ENCODE results near the gene USP6NL. TPM values are rescaled to one million over a fixed set of nuclear protein-coding genes. Genes with fewer than 3 reads are reported as not detected.

Gene USP6NL
- total RNA-seq, 1 experiment from 2014 or later, result 24.6 TPM

DNA sequence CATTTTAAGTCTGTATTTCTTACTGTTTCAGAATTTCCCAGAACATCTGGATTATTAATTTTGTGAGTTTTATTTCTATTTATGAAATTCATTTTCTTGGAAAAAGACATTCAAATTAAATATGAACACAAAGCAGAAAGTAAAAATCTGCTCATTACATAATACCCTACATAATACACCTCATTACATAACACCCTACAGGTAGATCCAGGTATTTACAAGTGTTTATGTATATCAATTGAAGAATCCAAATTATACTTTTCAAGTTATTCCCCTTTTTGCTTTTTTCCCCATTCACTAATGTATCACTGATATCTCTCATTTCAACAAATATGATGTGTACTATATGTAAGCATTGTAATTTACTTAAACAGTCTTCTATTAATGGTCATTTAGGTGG, 129.1 kb downstream of the USP6NL start:
- Histone ChIP-seq H3K4me2 (ENCODE audit: low read length) (no peak overlapping the region), H3K9me3 (ENCODE audit: control insufficient read depth in 1 of 2, insufficient read depth in 1 of 2, low read depth in 1 of 2, low read length in 2 of 2) (no peaks in the 10 kb centered on the region), H3K9ac (ENCODE audit: low read length) (no peak overlapping the region), H3K36me3 (ENCODE audit: control insufficient read depth in 1 of 2, insufficient read depth in 2 of 2, low read length in 2 of 2) (peaks cover 0 to 9% of the 10 kb centered on the region in 2 experiments; a peak in 2 of 4 replicates), H2AFZ (ENCODE audit: low read depth, low read length, poor library complexity, severe bottlenecking) (no peak overlapping the region), H3K4me3 (replicated peaks in 1 of 2; ENCODE audit: low read depth in 1 of 2, low read length in 2 of 2) (no peak overlapping the region), H3K4me1 (ENCODE audit: control insufficient read depth in 1 of 2, insufficient read depth in 2 of 2, low read length in 2 of 2) (no peaks in the 10 kb centered on the region), H3K9me2 (ENCODE audit: insufficient read depth) (no peaks in the 10 kb centered on the region), H3K79me2 (ENCODE audit: insufficient read depth, low read length) (no peaks in the 10 kb centered on the region), H4K20me1 (ENCODE audit: insufficient read depth) (no peaks in the 10 kb centered on the region), H3K27me3 (ENCODE audit: insufficient read depth, low read length) (no peaks in the 10 kb centered on the region), H3K27ac (ENCODE audit: low read depth, low read length) (no peak overlapping the region)
- BruUV-seq (replicated peaks), result no TSS peak
- intact Hi-C loops (cut with micrococcal nuclease), result no loop called here
- no peak for DNase-seq (ENCODE audit: low read depth, low spot score)
- POLR2A ChIA-PET, result no interaction called here
- no peak for ATAC-seq
- RAD21 ChIA-PET (ENCODE audit: low non-redundant PET in 1 of 2, low total read pairs in 2 of 2, uncharacterized antibody in 2 of 2, unreplicated experiment in 2 of 2), result no interaction called here
- CTCF ChIA-PET, result no interaction called here
- TF ChIP-seq, protein P1, sequence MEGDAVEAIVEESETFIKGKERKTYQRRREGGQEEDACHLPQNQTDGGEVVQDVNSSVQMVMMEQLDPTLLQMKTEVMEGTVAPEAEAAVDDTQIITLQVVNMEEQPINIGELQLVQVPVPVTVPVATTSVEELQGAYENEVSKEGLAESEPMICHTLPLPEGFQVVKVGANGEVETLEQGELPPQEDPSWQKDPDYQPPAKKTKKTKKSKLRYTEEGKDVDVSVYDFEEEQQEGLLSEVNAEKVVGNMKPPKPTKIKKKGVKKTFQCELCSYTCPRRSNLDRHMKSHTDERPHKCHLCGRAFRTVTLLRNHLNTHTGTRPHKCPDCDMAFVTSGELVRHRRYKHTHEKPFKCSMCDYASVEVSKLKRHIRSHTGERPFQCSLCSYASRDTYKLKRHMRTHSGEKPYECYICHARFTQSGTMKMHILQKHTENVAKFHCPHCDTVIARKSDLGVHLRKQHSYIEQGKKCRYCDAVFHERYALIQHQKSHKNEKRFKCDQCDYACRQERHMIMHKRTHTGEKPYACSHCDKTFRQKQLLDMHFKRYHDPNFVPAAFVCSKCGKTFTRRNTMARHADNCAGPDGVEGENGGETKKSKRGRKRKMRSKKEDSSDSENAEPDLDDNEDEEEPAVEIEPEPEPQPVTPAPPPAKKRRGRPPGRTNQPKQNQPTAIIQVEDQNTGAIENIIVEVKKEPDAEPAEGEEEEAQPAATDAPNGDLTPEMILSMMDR (IDR thresholded peaks at IDR 0.05 in 2 of 3, conservative IDR thresholded peaks at IDR 0.05 in 1 of 3; ENCODE audit: borderline replicate concordance in 1 of 3, insufficient read depth in 1 of 3, low read depth in 2 of 3, low read length in 2 of 3), result peak in 1 of 3 experiments; percentile 25; a peak in 1 of 6 replicates
- TF ChIP-seq CBX3 (IDR thresholded peaks at IDR 0.05; ENCODE audit: low read depth), result no peak

DNA sequence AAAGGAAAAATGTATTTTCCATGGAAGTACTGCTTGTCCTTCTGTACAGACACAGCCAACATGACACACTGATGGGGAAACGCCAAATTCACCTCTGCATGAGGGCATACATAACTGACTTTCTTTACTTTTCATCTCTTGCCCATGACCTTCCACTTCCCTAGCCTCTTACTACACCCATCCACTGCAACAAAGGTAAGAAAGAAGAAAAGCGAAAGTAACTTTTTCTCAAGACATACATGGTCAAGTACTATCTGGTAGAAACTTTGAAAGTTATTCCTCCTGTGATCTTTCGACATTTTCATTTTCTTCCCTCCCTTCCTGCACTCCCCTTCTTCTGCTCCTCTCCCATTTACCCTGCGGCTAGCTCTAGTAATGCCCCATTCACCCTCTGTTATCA, 130.8 kb downstream of the USP6NL start:
- H3K27me3 ChIP-seq (ENCODE audit: insufficient read depth, low read length), result no peaks in the 10 kb centered on the region
- H3K36me3 ChIP-seq (ENCODE audit: control insufficient read depth in 1 of 2, insufficient read depth in 2 of 2, low read length in 2 of 2), result peaks cover 0 to 9% of the 10 kb centered on the region in 2 experiments; a peak in 2 of 4 replicates
- no peaks in the 10 kb centered on the region for H3K9me2 ChIP-seq (ENCODE audit: insufficient read depth)
- ATAC-seq, result no peak
- RAD21 ChIA-PET (ENCODE audit: low non-redundant PET in 1 of 2, low total read pairs in 2 of 2, uncharacterized antibody in 2 of 2, unreplicated experiment in 2 of 2), result no interaction called here
- no peak overlapping the region for H2AFZ ChIP-seq (ENCODE audit: low read depth, low read length, poor library complexity, severe bottlenecking)
- no peak overlapping the region for H3K4me2 ChIP-seq (ENCODE audit: low read length)
- no peaks in the 10 kb centered on the region for H3K79me2 ChIP-seq (ENCODE audit: insufficient read depth, low read length)
- no peaks in the 10 kb centered on the region for H4K20me1 ChIP-seq (ENCODE audit: insufficient read depth)
- POLR2A ChIA-PET, result no interaction called here
- H3K9me3 ChIP-seq (ENCODE audit: control insufficient read depth in 1 of 2, insufficient read depth in 1 of 2, low read depth in 1 of 2, low read length in 2 of 2), result no peaks in the 10 kb centered on the region
- no peak overlapping the region for H3K4me3 ChIP-seq (replicated peaks in 1 of 2; ENCODE audit: low read depth in 1 of 2, low read length in 2 of 2)
- H3K27ac ChIP-seq (ENCODE audit: low read depth, low read length), result no peak overlapping the region
- no peaks in the 10 kb centered on the region for H3K4me1 ChIP-seq (ENCODE audit: control insufficient read depth in 1 of 2, insufficient read depth in 2 of 2, low read length in 2 of 2)
- intact Hi-C loops (cut with micrococcal nuclease), result no loop called here
- no peak for DNase-seq (ENCODE audit: low read depth, low spot score)
- no TSS peak for BruUV-seq (replicated peaks)
- CTCF ChIA-PET, result no interaction called here
- no peak overlapping the region for H3K9ac ChIP-seq (ENCODE audit: low read length)
- no peak for TF ChIP-seq RAD21 (IDR thresholded peaks at IDR 0.05; ENCODE audit: low read depth)
- TF ChIP-seq REST (IDR thresholded peaks at IDR 0.05; ENCODE audit: low read depth), result no peak
- no peak for TF ChIP-seq ELF1 (IDR thresholded peaks at IDR 0.05; ENCODE audit: borderline replicate concordance, low read depth)
- TF ChIP-seq JUND (IDR thresholded peaks at IDR 0.05), result no peak
- TF ChIP-seq FOSL1 (IDR thresholded peaks at IDR 0.05; ENCODE audit: low read depth), result no peak
- TF ChIP-seq CBX3 (IDR thresholded peaks at IDR 0.05; ENCODE audit: low read depth), result no peak
- no peak for TF ChIP-seq POLR2A (IDR thresholded peaks at IDR 0.05; ENCODE audit: borderline replicate concordance, extremely low read depth, insufficient read depth, insufficient read length)
- TF ChIP-seq EZH2 (IDR thresholded peaks at IDR 0.05), result no peak
- TF ChIP-seq, protein P2, sequence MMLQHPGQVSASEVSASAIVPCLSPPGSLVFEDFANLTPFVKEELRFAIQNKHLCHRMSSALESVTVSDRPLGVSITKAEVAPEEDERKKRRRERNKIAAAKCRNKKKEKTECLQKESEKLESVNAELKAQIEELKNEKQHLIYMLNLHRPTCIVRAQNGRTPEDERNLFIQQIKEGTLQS (IDR thresholded peaks at IDR 0.05), result no peak
- TF ChIP-seq, protein P3, sequence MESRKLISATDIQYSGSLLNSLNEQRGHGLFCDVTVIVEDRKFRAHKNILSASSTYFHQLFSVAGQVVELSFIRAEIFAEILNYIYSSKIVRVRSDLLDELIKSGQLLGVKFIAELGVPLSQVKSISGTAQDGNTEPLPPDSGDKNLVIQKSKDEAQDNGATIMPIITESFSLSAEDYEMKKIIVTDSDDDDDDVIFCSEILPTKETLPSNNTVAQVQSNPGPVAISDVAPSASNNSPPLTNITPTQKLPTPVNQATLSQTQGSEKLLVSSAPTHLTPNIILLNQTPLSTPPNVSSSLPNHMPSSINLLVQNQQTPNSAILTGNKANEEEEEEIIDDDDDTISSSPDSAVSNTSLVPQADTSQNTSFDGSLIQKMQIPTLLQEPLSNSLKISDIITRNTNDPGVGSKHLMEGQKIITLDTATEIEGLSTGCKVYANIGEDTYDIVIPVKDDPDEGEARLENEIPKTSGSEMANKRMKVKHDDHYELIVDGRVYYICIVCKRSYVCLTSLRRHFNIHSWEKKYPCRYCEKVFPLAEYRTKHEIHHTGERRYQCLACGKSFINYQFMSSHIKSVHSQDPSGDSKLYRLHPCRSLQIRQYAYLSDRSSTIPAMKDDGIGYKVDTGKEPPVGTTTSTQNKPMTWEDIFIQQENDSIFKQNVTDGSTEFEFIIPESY (IDR thresholded peaks at IDR 0.05; ENCODE audit: extremely low read depth, insufficient replicate concordance, low read length), result no peak
- no peak for TF ChIP-seq SIN3A (IDR thresholded peaks at IDR 0.05; ENCODE audit: low read depth)
- no peak for TF ChIP-seq POLR2AphosphoS5 (IDR thresholded peaks at IDR 0.05; ENCODE audit: low read depth, low read length)
- TF ChIP-seq ZNF274 (IDR thresholded peaks at IDR 0.05; ENCODE audit: low read depth, low read length), result no peak
